IMR-90 (cell line): ENCODE data around the gene KRT32. TPM values are rescaled to one million over a fixed set of nuclear protein-coding genes. Genes with fewer than 3 reads are reported as not detected.

Experiments
- ATAC-seq: fragments of 200-7000 bp; cut with Tn5 transposase; 2 replicates; pipeline ENCODE4 v1.9.1; 2020; ENCODE audit warnings: low read depth, mild to moderate bottlenecking, moderate library complexity
- BruUV-seq: library from RNA; stranded (reverse); fragments of 400-500 nt; replicated peaks from 2 replicates; lab custom pipeline; 2021; lab: Mats Ljungman, UMichigan
- CTCF ChIA-PET: fragments of 300-600 bp; formaldehyde crosslinking; extraction: SDS; loops from one replicate; lab custom pipeline; 2021; ENCODE audit warnings: antibody characterized with exemption; lab: Yijun Ruan, JAX
- POLR2A ChIA-PET: fragments of 300-600 bp; sonication (Branson Sonifier 250); formaldehyde crosslinking; loops from one replicate; lab custom pipeline; 2022; ENCODE audit warnings: antibody characterized with exemption; ENCODE audit not compliant: unreplicated experiment; lab: Charles Lee
- DNase-seq: peaks from one replicate; pipeline ENCODE4 v3.0.0; 2013
- H2AFZ ChIP-seq: replicated peaks from 2 replicates; pipeline ENCODE3; 2013; ENCODE audit warnings: low read length, mild to moderate bottlenecking; ENCODE audit not compliant: poor library complexity
- H2AK5ac ChIP-seq: 2 replicates; pipeline ENCODE4 v1.6.1; 2013; ENCODE audit warnings: low read depth, low read length, inconsistent platforms
- H2AK9ac ChIP-seq: replicated peaks from 2 replicates; pipeline ENCODE3; 2013; ENCODE audit warnings: mild to moderate bottlenecking, low read depth, low read length, moderate library complexity; ENCODE audit not compliant: poor library complexity
- H2BK120ac ChIP-seq: 2 replicates; pipeline ENCODE4 v1.6.1; 2013; ENCODE audit warnings: low read depth, low read length, inconsistent platforms
- H2BK15ac ChIP-seq: 3 replicates; pipeline ENCODE4 v1.6.1; 2013; ENCODE audit warnings: low read depth, low read length, inconsistent platforms
- H2BK20ac ChIP-seq: 2 replicates; pipeline ENCODE4 v1.6.1; 2013; ENCODE audit warnings: low read depth, mild to moderate bottlenecking, inconsistent platforms, low read length, moderate library complexity
- H2BK5ac ChIP-seq: 2 replicates; pipeline ENCODE4 v1.6.1; 2013; ENCODE audit warnings: mild to moderate bottlenecking, low read depth, low read length, inconsistent platforms; ENCODE audit not compliant: poor library complexity, severe bottlenecking
- H3K14ac ChIP-seq: replicated peaks from 2 replicates; pipeline ENCODE4 v1.6.1; 2013; ENCODE audit warnings: low read depth, low read length, inconsistent platforms
- H3K18ac ChIP-seq: 2 replicates; pipeline ENCODE4 v1.6.1; 2013; ENCODE audit warnings: low read depth, low read length, control low read depth
- H3K23ac ChIP-seq: 2 replicates; pipeline ENCODE4 v1.6.1; 2013; ENCODE audit warnings: low read depth, low read length, inconsistent platforms
- H3K27ac ChIP-seq: 2 replicates; pipeline ENCODE4 v1.5.1; 2013; ENCODE audit warnings: mild to moderate bottlenecking, control low read depth, low read length; ENCODE audit not compliant: insufficient read depth
- H3K27me3 ChIP-seq: 2 replicates; pipeline ENCODE4 v1.6.1; 2013; ENCODE audit warnings: low read length; ENCODE audit not compliant: control insufficient read depth, insufficient read depth
- H3K36me3 ChIP-seq: 2 replicates; pipeline ENCODE4 v1.6.1; 2013; ENCODE audit warnings: low read length, mixed read lengths; ENCODE audit not compliant: control insufficient read depth, insufficient read depth
- H3K4ac ChIP-seq: 2 replicates; pipeline ENCODE4 v1.6.1; 2013; ENCODE audit warnings: low read depth, low read length, inconsistent platforms
- H3K4me1 ChIP-seq: 2 replicates; pipeline ENCODE4 v1.6.1; 2013; ENCODE audit warnings: low read length, mixed read lengths; ENCODE audit not compliant: control insufficient read depth, insufficient read depth
- H3K4me2 ChIP-seq: 2 replicates; pipeline ENCODE4 v1.6.1; 2013; ENCODE audit warnings: low read depth, mild to moderate bottlenecking, control low read depth, low read length, moderate library complexity
- H3K4me3 ChIP-seq: 2 replicates; pipeline ENCODE4 v1.5.1; 2013; ENCODE audit warnings: low read depth, mild to moderate bottlenecking, control low read depth, low read length, moderate library complexity; ENCODE audit not compliant: insufficient read depth
- H3K56ac ChIP-seq: 2 replicates; pipeline ENCODE4 v1.6.1; 2013; ENCODE audit warnings: low read length, inconsistent platforms; ENCODE audit not compliant: insufficient read depth; ENCODE audit errors: extremely low read depth
- H3K79me1 ChIP-seq, 2 experiments: 2 replicates each; pipeline ENCODE4 v1.6.1; 2013; ENCODE audit warnings: low read length in 2 of 2, inconsistent platforms in 1 of 2, low read depth in 1 of 2
- H3K9ac ChIP-seq: 2 replicates; pipeline ENCODE4 v1.6.1; 2013; ENCODE audit warnings: low read depth, low read length, control low read depth
- H3K9me1 ChIP-seq: 2 replicates; pipeline ENCODE4 v1.6.1; 2013; ENCODE audit warnings: low read length, inconsistent platforms; ENCODE audit not compliant: insufficient read depth
- H3K9me3 ChIP-seq: 2 replicates; pipeline ENCODE4 v1.6.1; 2013; ENCODE audit warnings: low read length; ENCODE audit not compliant: control insufficient read depth, insufficient read depth
- H4K20me1 ChIP-seq: 2 replicates; pipeline ENCODE4 v1.6.1; 2013; ENCODE audit warnings: low read length, inconsistent platforms; ENCODE audit not compliant: insufficient read depth
- H4K5ac ChIP-seq: 2 replicates; pipeline ENCODE4 v1.6.1; 2013; ENCODE audit warnings: mild to moderate bottlenecking, low read depth, low read length, control low read depth
- H4K8ac ChIP-seq, 2 experiments: 2 replicates each; pipeline ENCODE4 v1.6.1; 2013; ENCODE audit warnings: low read depth in 2 of 2, low read length in 2 of 2, control low read depth in 1 of 2, inconsistent platforms in 1 of 2
- H4K91ac ChIP-seq: 2 replicates; pipeline ENCODE4 v1.6.1; 2013; ENCODE audit warnings: low read depth, low read length, inconsistent platforms; ENCODE audit not compliant: insufficient read depth
- BHLHE40 ChIP-seq: fragments of 150-350 bp; IDR thresholded peaks from 2 replicates; pipeline ENCODE4 v1.6.1; 2016; ENCODE audit warnings: mild to moderate bottlenecking, low read depth, low read length
- CEBPB ChIP-seq: IDR thresholded peaks from 2 replicates; pipeline ENCODE4 v1.6.1; 2012; ENCODE audit warnings: low read depth, low read length, improper control_type of control experiment
- CHD1 ChIP-seq: IDR thresholded peaks from 2 replicates; pipeline ENCODE4 v1.6.1; 2012; ENCODE audit warnings: low read depth, low read length, improper control_type of control experiment
- FOS ChIP-seq: fragments of 150-350 bp; IDR thresholded peaks from 2 replicates; pipeline ENCODE4 v1.6.1; 2016; ENCODE audit warnings: low read depth, low read length
- MAFK ChIP-seq: IDR thresholded peaks from 2 replicates; pipeline ENCODE4 v1.6.1; 2012; ENCODE audit warnings: low read depth, low read length, improper control_type of control experiment
- MAZ ChIP-seq: IDR thresholded peaks from 2 replicates; pipeline ENCODE4 v1.6.1; 2012; ENCODE audit warnings: low read depth, mild to moderate bottlenecking, low read length, improper control_type of control experiment, moderate library complexity, borderline replicate concordance
- MXI1 ChIP-seq: IDR thresholded peaks from 2 replicates; pipeline ENCODE4 v1.6.1; 2012; ENCODE audit warnings: low read depth, mild to moderate bottlenecking, low read length, moderate library complexity, borderline replicate concordance
- NFE2L2 ChIP-seq: fragments of 150-350 bp; IDR thresholded peaks from 2 replicates; pipeline ENCODE4 v1.6.1; 2016; ENCODE audit warnings: low read depth, mild to moderate bottlenecking, low read length
- RAD21 ChIP-seq: IDR thresholded peaks from 2 replicates; pipeline ENCODE4 v1.6.1; 2012; ENCODE audit warnings: low read length, improper control_type of control experiment
- RCOR1 ChIP-seq: IDR thresholded peaks from 2 replicates; pipeline ENCODE4 v1.6.1; 2012; ENCODE audit warnings: mild to moderate bottlenecking, low read length, improper control_type of control experiment; ENCODE audit not compliant: insufficient replicate concordance
- RFX5 ChIP-seq: IDR thresholded peaks from 2 replicates; pipeline ENCODE4 v1.8.0; 2012; ENCODE audit warnings: low read depth, mild to moderate bottlenecking, low read length, moderate library complexity
- SMC3 ChIP-seq: fragments of 150-350 bp; IDR thresholded peaks from 2 replicates; pipeline ENCODE4 v1.6.1; 2016; ENCODE audit warnings: low read depth, mild to moderate bottlenecking, antibody characterized with exemption, low read length, moderate library complexity
- USF2 ChIP-seq: fragments of 150-350 bp; IDR thresholded peaks from 2 replicates; pipeline ENCODE4 v1.6.1; 2017; ENCODE audit warnings: mild to moderate bottlenecking, antibody characterized with exemption, low read length, low read depth
- WGBS, 2 experiments: methylation state at CpG; one replicate each; pipeline versions ENCODE4 v1.1.5 to v1.1.7; 2013; ENCODE audit warnings: missing lambda C conversion rate in 2 of 2; ENCODE audit not compliant: insufficient read length in 1 of 2; ENCODE audit errors: extremely low coverage in 2 of 2; 5-methylcytosine and 5-hydroxymethylcytosine counted together
- dilution Hi-C: fragments of 300-500 bp; cut with HindIII; formaldehyde crosslinking; loops from one replicate; pipeline ENCODE4 v1.14.3; 2018; ENCODE audit warnings: low sequenced_read_pairs; ENCODE audit not compliant: unreplicated experiment
- in situ Hi-C: fragments of 300-500 bp; cut with MboI; formaldehyde crosslinking; loops from 3 replicates; pipeline ENCODE4 v1.14.3; 2019; ENCODE audit warnings: low sequenced_read_pairs, inconsistent platforms, mixed read lengths
- intact Hi-C: fragments of 100-400 bp; cut with micrococcal nuclease; formaldehyde crosslinking; loops from 2 replicates; pipeline ENCODE4 v1.10.0; 2022
- polyA plus RNA-seq, 3 experiments: library from polyadenylated mRNA; depleted of rRNA; stranded (reverse); fragments of >200 nt; gene quantifications; 2 replicates each; pipeline ENCODE4 v1.2.3, GENCODE V29; 2012; ENCODE audit warnings: low replicate concordance in 1 of 3
- total RNA-seq: library from RNA; depleted of rRNA; stranded (reverse); fragments of >200 nt; gene quantifications from 2 replicates; pipeline ENCODE4 v1.2.3, GENCODE V29; 2012
- TF ChIP-seq, protein P1 (sequence below): conservative IDR thresholded peaks from 2 replicates; pipeline ENCODE4 v1.5.1; 2012; ENCODE audit warnings: mild to moderate bottlenecking, low read depth, low read length, improper control_type of control experiment
- TF ChIP-seq, protein P2 (sequence below): fragments of 150-350 bp; IDR thresholded peaks from 2 replicates; pipeline ENCODE4 v1.6.1; 2016; ENCODE audit warnings: low read depth, mild to moderate bottlenecking, low read length, moderate library complexity, borderline replicate concordance

KRT32 gene
- total and polyA plus RNA-seq, 2 of the 4 experiments (the other 2 are of a cell fraction): 0.09 TPM; not detected in 1

GRCh38 chr17:41413353-41413957 is 53.7 kb downstream of the KRT32 start:
- POLR2A ChIA-PET: no interaction called here
- Histone ChIP-seq H2BK5ac (peak overlapping the region; percentile 21), H4K5ac (no peak overlapping the region)
- no peak for TF ChIP-seq SMC3
- TF ChIP-seq, protein P1, sequence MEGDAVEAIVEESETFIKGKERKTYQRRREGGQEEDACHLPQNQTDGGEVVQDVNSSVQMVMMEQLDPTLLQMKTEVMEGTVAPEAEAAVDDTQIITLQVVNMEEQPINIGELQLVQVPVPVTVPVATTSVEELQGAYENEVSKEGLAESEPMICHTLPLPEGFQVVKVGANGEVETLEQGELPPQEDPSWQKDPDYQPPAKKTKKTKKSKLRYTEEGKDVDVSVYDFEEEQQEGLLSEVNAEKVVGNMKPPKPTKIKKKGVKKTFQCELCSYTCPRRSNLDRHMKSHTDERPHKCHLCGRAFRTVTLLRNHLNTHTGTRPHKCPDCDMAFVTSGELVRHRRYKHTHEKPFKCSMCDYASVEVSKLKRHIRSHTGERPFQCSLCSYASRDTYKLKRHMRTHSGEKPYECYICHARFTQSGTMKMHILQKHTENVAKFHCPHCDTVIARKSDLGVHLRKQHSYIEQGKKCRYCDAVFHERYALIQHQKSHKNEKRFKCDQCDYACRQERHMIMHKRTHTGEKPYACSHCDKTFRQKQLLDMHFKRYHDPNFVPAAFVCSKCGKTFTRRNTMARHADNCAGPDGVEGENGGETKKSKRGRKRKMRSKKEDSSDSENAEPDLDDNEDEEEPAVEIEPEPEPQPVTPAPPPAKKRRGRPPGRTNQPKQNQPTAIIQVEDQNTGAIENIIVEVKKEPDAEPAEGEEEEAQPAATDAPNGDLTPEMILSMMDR: no peak
- no peak for TF ChIP-seq RCOR1
- no peak for TF ChIP-seq FOS
- TF ChIP-seq USF2: no peak
- no peak for TF ChIP-seq CEBPB
- no peak for TF ChIP-seq MAFK
- TF ChIP-seq MXI1: no peak
- TF ChIP-seq MAZ: no peak
- TF ChIP-seq, protein P2, sequence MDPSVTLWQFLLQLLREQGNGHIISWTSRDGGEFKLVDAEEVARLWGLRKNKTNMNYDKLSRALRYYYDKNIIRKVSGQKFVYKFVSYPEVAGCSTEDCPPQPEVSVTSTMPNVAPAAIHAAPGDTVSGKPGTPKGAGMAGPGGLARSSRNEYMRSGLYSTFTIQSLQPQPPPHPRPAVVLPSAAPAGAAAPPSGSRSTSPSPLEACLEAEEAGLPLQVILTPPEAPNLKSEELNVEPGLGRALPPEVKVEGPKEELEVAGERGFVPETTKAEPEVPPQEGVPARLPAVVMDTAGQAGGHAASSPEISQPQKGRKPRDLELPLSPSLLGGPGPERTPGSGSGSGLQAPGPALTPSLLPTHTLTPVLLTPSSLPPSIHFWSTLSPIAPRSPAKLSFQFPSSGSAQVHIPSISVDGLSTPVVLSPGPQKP: no peak
- TF ChIP-seq RFX5: no peak
- TF ChIP-seq NFE2L2: no peak
- no peak for TF ChIP-seq RAD21
- no peak for TF ChIP-seq CHD1
- TF ChIP-seq BHLHE40: no peak

More at GRCh38 chr17:41413353-41413957, 53.7 kb downstream of the KRT32 start:
- H3K23ac ChIP-seq: no peak overlapping the region
- H3K79me1 ChIP-seq: no peaks in the 10 kb centered on the region
- H3K27me3 ChIP-seq: no peaks in the 10 kb centered on the region
- dilution Hi-C loops (no loop called here), in situ Hi-C loops (no loop called here), intact Hi-C loops (no loop called here)
- peak overlapping the region; percentile 52 for H2AK5ac ChIP-seq
- H2BK20ac ChIP-seq: peak overlapping the region; percentile 35
- peak; percentile 12 for DNase-seq
- CTCF ChIA-PET: interaction anchor here (1.4 to 1.5 kb wide), 2 partner anchors 235 to 249 kb away, joined by 3 to 4 read pairs; no protein-coding TSS in a partner anchor
- ATAC-seq: no peak
- no peaks in the 10 kb centered on the region for H3K36me3 ChIP-seq
- H2AFZ ChIP-seq: no peak overlapping the region
- no peak overlapping the region; the same call in 1 of the 2 replicates for H3K14ac ChIP-seq
- H2BK15ac ChIP-seq: peak overlapping the region; percentile 77; the same call in 2 of the 3 replicates
- no peak overlapping the region; the same call in 1 of the 2 replicates for H3K56ac ChIP-seq
- H3K27ac ChIP-seq: no peak overlapping the region
- no peak overlapping the region for H3K9ac ChIP-seq
- peak overlapping the region; percentile 86 for H2BK120ac ChIP-seq
- peaks cover 23% of the 10 kb centered on the region for H3K4me1 ChIP-seq
- H4K8ac ChIP-seq: peak overlapping the region in 1 of 2 experiments; percentile 44; a peak in 1 of 4 replicates
- BruUV-seq: no TSS peak
- H3K4me2 ChIP-seq: no peak overlapping the region
- peak overlapping the region; percentile 18; the same call in 1 of the 2 replicates for H3K18ac ChIP-seq
- no peaks in the 10 kb centered on the region for H4K20me1 ChIP-seq
- no peaks in the 10 kb centered on the region for H3K9me3 ChIP-seq
- no peak overlapping the region for H3K4me3 ChIP-seq
- H3K4ac ChIP-seq: peak overlapping the region; percentile 42
- H4K91ac ChIP-seq: peak overlapping the region; percentile 51
- peaks cover 21% of the 10 kb centered on the region for H3K9me1 ChIP-seq
- H2AK9ac ChIP-seq: no peak overlapping the region
- 100% methylated on average over 1 of the region's 5 CpGs; no CpG with 5 or more reads in 1 of the 2 experiments for WGBS, 2 experiments
